GM20000 (cell line): ENCODE results near the gene SPRR2F.

Experiments used
- DNase-seq: peaks from one replicate; pipeline ENCODE4 v3.0.0; 2012; ENCODE audit warnings: low spot score
- TF ChIP-seq, protein P1 (sequence below): IDR thresholded peaks from 2 replicates; pipeline ENCODE4 v1.5.1; 2012; ENCODE audit warnings: mild to moderate bottlenecking, control low read depth; ENCODE audit errors: extremely low read depth, missing control alignments

The SPRR2F gene

DNA sequence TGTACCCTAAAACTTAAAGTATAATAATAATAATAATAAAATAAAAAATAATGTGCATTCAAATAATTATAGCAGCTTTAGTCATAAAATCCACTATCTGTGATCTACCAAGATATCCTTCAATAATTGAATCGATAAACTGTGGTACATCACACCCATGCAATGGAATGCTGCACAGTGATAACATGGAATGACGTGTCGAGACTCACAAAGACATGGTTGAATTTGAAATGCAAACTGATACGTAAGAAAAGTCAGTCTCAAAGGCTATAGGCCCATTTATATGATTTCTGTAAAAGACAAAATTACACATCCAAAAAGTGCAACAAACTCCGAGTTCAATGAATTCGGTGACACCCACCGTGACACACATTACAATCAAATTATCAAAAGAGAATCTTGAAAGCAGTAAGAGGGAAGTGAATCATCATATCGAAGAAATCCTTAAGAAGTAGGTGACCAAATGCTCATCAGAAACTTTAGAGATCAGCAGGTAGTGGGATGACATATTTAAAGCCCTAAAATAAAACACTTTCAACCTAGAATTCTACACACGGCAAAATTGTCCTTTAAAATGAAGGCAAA lies 13.8 kb downstream of the SPRR2F start:
- DNase-seq, result no peak
- TF ChIP-seq, protein P1, sequence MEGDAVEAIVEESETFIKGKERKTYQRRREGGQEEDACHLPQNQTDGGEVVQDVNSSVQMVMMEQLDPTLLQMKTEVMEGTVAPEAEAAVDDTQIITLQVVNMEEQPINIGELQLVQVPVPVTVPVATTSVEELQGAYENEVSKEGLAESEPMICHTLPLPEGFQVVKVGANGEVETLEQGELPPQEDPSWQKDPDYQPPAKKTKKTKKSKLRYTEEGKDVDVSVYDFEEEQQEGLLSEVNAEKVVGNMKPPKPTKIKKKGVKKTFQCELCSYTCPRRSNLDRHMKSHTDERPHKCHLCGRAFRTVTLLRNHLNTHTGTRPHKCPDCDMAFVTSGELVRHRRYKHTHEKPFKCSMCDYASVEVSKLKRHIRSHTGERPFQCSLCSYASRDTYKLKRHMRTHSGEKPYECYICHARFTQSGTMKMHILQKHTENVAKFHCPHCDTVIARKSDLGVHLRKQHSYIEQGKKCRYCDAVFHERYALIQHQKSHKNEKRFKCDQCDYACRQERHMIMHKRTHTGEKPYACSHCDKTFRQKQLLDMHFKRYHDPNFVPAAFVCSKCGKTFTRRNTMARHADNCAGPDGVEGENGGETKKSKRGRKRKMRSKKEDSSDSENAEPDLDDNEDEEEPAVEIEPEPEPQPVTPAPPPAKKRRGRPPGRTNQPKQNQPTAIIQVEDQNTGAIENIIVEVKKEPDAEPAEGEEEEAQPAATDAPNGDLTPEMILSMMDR, result no peak

DNA sequence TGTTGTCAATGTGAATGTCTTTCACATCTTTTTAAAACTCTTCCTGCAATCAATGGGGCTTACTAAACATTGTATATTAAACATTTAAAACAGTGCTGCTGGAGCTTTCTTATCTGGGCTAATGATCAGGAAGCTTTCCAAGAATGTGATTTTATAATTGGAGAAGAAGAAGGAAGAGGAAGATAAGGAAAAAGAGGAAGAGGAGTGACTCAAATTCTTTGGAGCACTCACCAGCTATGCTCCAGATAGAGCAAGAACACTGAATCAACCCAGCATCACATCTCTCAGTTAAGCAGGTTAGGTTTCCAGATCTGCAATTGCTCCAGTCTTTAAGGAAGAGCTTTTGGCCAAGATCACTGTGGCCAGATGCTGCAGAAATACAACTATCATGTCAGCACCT lies 17.6 kb downstream of the SPRR2F start:
- TF ChIP-seq, protein P1, result no peak
- DNase-seq, result no peak

DNA sequence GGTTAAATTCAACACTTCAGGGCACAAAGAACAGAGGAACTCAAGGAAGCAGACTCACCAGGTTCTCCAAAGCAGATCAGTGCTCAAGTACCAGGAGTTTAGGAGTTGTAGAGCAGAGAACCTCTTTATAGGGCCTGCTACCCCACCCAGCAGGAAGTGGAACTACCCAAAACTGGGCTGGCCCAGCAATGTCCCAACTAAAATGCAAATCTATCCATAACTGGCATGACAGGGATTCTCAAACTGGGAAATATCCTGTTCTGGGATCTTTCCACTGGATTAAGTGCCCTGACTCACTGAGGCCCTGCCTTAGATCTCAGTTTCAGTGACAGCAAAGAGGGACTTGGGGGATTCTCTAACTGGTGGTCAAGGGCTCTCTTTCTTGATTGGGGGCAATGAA lies 18.9 kb downstream of the SPRR2F start, which contains the start of gene SPRR2E:
Gene SPRR2E, minus strand, starts transcription at position 101 of the 400 bp plus-strand sequence. CDS start 775 bp downstream, outside the sequence.
- TF ChIP-seq, protein P1, result no peak

DNA sequence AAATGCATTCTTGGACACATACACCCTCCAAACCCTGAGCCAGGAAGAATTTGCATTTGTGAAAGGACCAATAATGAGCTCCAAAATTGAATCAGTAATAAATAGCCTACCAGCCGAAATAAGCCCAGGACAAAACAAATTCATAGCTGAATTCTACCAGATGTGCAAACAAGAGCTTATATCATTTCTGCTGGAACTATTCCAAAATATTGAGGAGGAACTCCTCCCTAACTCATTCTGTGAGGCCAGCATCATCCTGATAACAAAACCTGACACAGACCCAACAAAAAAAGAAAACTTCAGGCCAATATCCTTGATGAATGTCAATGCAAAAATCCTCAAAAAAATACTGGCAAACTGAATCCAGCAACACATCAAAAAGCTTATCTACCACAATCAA lies 25.7 kb downstream of the SPRR2F start:
- TF ChIP-seq, protein P1, result no peak
- DNase-seq, result no peak

More for the DNA sequence above, 18.9 kb downstream of the SPRR2F start, which contains the start of gene SPRR2E:
- DNase-seq, result no peak

DNA sequence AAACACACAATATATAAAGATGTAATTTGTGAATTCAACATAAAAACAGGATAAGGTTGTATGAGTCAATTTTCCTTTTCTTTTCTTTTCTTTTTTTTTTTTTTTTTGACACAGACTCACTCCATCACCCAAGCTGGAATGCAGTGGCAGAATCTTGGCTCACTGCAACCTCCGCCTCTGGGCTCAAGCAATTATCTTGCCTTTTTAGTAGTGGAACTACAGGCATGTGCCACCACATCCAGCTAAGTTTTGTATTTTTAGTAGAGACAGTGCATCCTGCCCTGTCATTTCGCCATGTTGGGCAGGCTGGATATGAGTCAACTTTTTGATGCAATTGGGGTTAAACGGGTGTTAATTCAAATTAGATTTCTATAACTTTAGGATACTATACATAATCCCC lies 31.6 kb downstream of the SPRR2F start:
- DNase-seq, result no peak
- TF ChIP-seq, protein P1, result no peak

DNA sequence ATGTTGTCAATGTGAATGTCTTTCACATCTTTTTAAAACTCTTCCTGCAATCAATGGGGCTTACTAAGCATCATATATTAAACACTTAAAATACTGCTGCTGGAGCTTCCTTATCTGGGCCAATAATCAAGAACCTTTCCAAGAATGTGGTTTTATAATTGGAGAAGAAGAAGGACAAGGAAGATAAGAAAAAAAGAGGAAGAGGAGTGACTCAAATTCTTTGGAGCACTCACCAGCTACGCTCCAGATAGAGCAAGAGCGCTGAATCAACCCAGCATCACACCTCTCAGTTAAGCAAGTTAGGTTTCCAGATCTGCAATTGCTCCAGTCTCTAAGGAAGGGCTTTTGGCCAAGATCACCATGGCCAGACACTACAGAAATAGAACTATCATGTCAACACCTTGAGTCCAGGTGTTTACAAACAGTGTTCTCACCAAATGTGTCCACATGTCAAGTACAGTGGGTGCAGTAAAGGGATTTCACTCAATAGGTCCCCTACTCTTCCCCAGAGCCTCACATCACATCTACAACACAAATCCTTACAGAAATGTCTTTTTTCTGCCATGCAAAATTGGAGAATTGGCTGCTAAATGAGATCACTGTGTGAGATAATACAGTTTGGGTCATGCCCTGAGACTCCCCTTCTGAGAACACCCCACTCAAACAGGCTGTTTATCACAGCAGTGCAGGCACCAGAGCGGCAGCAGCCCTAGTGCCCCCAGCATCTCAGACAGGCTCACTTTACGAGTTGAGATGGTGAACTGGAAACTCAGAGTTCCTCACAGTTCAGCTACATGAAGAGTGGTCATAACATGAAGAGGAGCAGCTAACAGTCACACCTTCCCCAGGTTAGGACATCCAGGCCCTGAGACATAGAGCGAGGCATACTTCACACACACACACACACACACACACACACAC lies 40.2 kb downstream of the SPRR2F start:
- TF ChIP-seq, protein P1, result no peak
- no peak for DNase-seq

DNA sequence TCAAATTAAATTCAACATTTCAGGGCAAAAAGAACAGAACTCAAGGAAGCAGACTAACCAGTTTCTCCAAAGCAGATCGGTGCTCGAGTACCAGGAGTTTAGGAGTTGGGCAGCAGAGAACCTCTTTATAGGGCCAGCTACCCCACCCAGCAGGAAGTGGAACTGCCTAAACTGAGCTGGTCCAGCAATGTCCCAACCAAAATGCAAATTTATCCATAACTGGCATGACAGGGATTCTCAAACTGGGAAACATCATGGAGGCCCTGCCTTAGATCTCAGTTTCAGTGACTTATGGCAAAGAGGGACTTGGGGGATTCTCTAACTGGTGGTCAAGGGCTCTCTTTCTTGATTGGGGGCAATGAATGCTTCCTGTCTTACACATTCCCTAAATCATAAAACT lies 41.8 kb downstream of the SPRR2F start, which contains the start of gene SPRR2B:
Gene SPRR2B, minus strand, starts transcription at position 101 of the 400 bp plus-strand sequence. CDS start 772 bp downstream, outside the sequence.
- no peak for DNase-seq
- TF ChIP-seq, protein P1, result no peak
